H1 (cell line): Measurements from ENCODE around the gene OLFML2A. TPM values are rescaled to one million over a fixed set of nuclear protein-coding genes. Genes with fewer than 3 reads are reported as not detected.

Experiments
- CTCF ChIA-PET: fragments of 300-600 bp; sonication (Branson Sonifier 250); formaldehyde crosslinking; loops from one replicate; lab custom pipeline; 2021; ENCODE audit not compliant: partially characterized antibody; lab: Charles Lee
- POLR2A ChIA-PET: fragments of 300-600 bp; sonication (Branson Sonifier 250); formaldehyde crosslinking; loops from one replicate; lab custom pipeline; 2021; ENCODE audit warnings: inconsistent platforms; ENCODE audit not compliant: partially characterized antibody; lab: Charles Lee
- DNase-seq, 2 experiments: peaks; one replicate each; pipeline versions ENCODE4 v3.0.0 to v3.0.0-alpha.2; 2010 to 2022; ENCODE audit warnings: low spot score in 2 of 2, low read depth in 1 of 2, mixed read lengths in 1 of 2
- FAIRE-seq: peaks from 2 replicates; lab custom pipeline; 2011; peaks lifted over from hg19 to GRCh38; lab: Jason Lieb, UNC
- H2AFZ ChIP-seq: 2 replicates; pipeline ENCODE4 v1.8.1; 2012; ENCODE audit warnings: low read length, inconsistent platforms
- H2AK5ac ChIP-seq: 2 replicates; pipeline ENCODE4 v1.6.1; 2013; ENCODE audit warnings: low read depth, low read length
- H2BK120ac ChIP-seq: replicated peaks from 2 replicates; pipeline ENCODE3; 2013; ENCODE audit warnings: low read depth, low read length, inconsistent platforms
- H2BK12ac ChIP-seq: 2 replicates; pipeline ENCODE4 v1.6.1; 2013; ENCODE audit warnings: low read depth, low read length
- H2BK15ac ChIP-seq: 2 replicates; pipeline ENCODE4 v1.6.1; 2013; ENCODE audit warnings: low read length
- H2BK20ac ChIP-seq: 2 replicates; pipeline ENCODE4 v1.6.1; 2013; ENCODE audit warnings: low read length
- H2BK5ac ChIP-seq: 2 replicates; pipeline ENCODE4 v1.6.1; 2013; ENCODE audit warnings: low read depth, low read length
- H3K14ac ChIP-seq: 2 replicates; pipeline ENCODE4 v1.6.1; 2013; ENCODE audit warnings: inconsistent platforms; ENCODE audit not compliant: insufficient read length
- H3K18ac ChIP-seq: 2 replicates; pipeline ENCODE4 v1.6.1; 2013; ENCODE audit warnings: low read length; ENCODE audit errors: extremely low read depth
- H3K23ac ChIP-seq: 2 replicates; pipeline ENCODE4 v1.6.1; 2013; ENCODE audit warnings: inconsistent platforms; ENCODE audit not compliant: insufficient read length
- H3K23me2 ChIP-seq: 2 replicates; pipeline ENCODE4 v1.6.1; 2013; ENCODE audit warnings: low read depth, low read length
- H3K27ac ChIP-seq: 2 replicates; pipeline ENCODE4 v1.6.1; 2011; ENCODE audit warnings: low read depth, low read length, inconsistent platforms
- H3K27me3 ChIP-seq, 4 experiments: replicated peaks in 1 of 4; 1 replicate in 1 of 4; 2 replicates in 3 of 4; pipeline versions ENCODE4 v1.6.1 to v1.8.1; 2011 to 2013; ENCODE audit warnings: low read length in 3 of 4, mild to moderate bottlenecking in 3 of 4, inconsistent platforms in 2 of 4, mixed read lengths in 2 of 4, moderate library complexity in 1 of 4; ENCODE audit not compliant: control insufficient read depth in 3 of 4, insufficient read depth in 3 of 4; ENCODE audit errors: extremely low read depth in 1 of 4
- H3K36me3 ChIP-seq, 4 experiments: 2 replicates each; pipeline versions ENCODE4 v1.6.1 to v1.8.1; 2011 to 2013; ENCODE audit warnings: mild to moderate bottlenecking in 4 of 4, low read length in 3 of 4, moderate library complexity in 2 of 4, control low read depth in 1 of 4, inconsistent platforms in 1 of 4; ENCODE audit not compliant: insufficient read depth in 4 of 4, control insufficient read depth in 2 of 4
- H3K4ac ChIP-seq: replicated peaks from 2 replicates; pipeline ENCODE3; 2013; ENCODE audit warnings: low read length, low read depth, mixed read lengths, inconsistent platforms; ENCODE audit not compliant: insufficient read length
- H3K4me1 ChIP-seq, 4 experiments: replicated peaks in 1 of 4; 1 replicate in 1 of 4; 2 replicates in 3 of 4; pipeline versions ENCODE4 v1.6.1 to v1.8.1; 2011 to 2013; ENCODE audit warnings: low read length in 3 of 4, inconsistent platforms in 2 of 4, mixed read lengths in 1 of 4; ENCODE audit not compliant: insufficient read depth in 4 of 4, control insufficient read depth in 3 of 4
- H3K4me2 ChIP-seq, 2 experiments: 2 replicates each; pipeline versions ENCODE4 v1.6.1 to v1.8.1; 2011 to 2013; ENCODE audit warnings: low read depth in 2 of 2, low read length in 2 of 2, control low read depth in 1 of 2, inconsistent platforms in 1 of 2, mild to moderate bottlenecking in 1 of 2; ENCODE audit not compliant: insufficient read depth in 1 of 2
- H3K4me3 ChIP-seq, 4 experiments: fragments of 200-600, 300-600 bp in 1 of 4; sonication (generic), shearing (Covaris generic), sonication (Bioruptor Twin) in 1 of 4; 2 replicates each; pipeline versions ENCODE4 v1.5.1 to v1.8.1; 2011 to 2016; ENCODE audit warnings: low read length in 4 of 4, low read depth in 3 of 4, control low read depth in 2 of 4, inconsistent platforms in 2 of 4, mild to moderate bottlenecking in 2 of 4, mixed read lengths in 1 of 4, moderate library complexity in 1 of 4; ENCODE audit not compliant: insufficient read depth in 2 of 4; ENCODE audit errors: extremely low read depth in 1 of 4
- H3K56ac ChIP-seq: replicated peaks from 2 replicates; pipeline ENCODE3; 2013; ENCODE audit warnings: low read depth, mild to moderate bottlenecking, mixed read lengths, low read length, inconsistent platforms; ENCODE audit not compliant: insufficient read length
- H3K79me1 ChIP-seq: 2 replicates; pipeline ENCODE4 v1.6.1; 2013; ENCODE audit warnings: low read depth, low read length, control low read depth
- H3K79me2 ChIP-seq, 2 experiments: 2 replicates each; pipeline versions ENCODE4 v1.6.1 to v1.8.1; 2012 to 2013; ENCODE audit warnings: low read length in 2 of 2, mild to moderate bottlenecking in 2 of 2, inconsistent platforms in 1 of 2; ENCODE audit not compliant: insufficient read depth in 2 of 2, control insufficient read depth in 1 of 2
- H3K9ac ChIP-seq, 4 experiments: replicated peaks in 1 of 4; 1 replicate in 1 of 4; 2 replicates in 3 of 4; pipeline versions ENCODE4 v1.6.1 to v1.8.1; 2011 to 2013; ENCODE audit warnings: low read depth in 3 of 4, low read length in 3 of 4, control low read depth in 2 of 4, mild to moderate bottlenecking in 2 of 4, moderate library complexity in 2 of 4, inconsistent platforms in 1 of 4; ENCODE audit errors: extremely low read depth in 1 of 4
- H3K9me3 ChIP-seq, 2 experiments: 2 replicates each; pipeline versions ENCODE4 v1.6.1 to v1.8.1; 2012 to 2013; ENCODE audit warnings: mild to moderate bottlenecking in 2 of 2, moderate library complexity in 2 of 2, control low read depth in 1 of 2, inconsistent platforms in 1 of 2, low read depth in 1 of 2, low read length in 1 of 2, mixed read lengths in 1 of 2; ENCODE audit not compliant: insufficient read depth in 2 of 2
- H4K20me1 ChIP-seq, 2 experiments: replicated peaks in 1 of 2; 2 replicates each; pipeline versions ENCODE3 to v1.8.1; 2011 to 2013; ENCODE audit warnings: inconsistent platforms in 2 of 2, low read length in 2 of 2, mild to moderate bottlenecking in 1 of 2; ENCODE audit not compliant: insufficient read depth in 2 of 2, control insufficient read depth in 1 of 2
- H4K5ac ChIP-seq: 2 replicates; pipeline ENCODE4 v1.6.1; 2013; ENCODE audit warnings: low read length, low read depth, mixed read lengths, inconsistent platforms; ENCODE audit not compliant: insufficient read length
- H4K8ac ChIP-seq: 2 replicates; pipeline ENCODE4 v1.8.0; 2013; ENCODE audit warnings: mild to moderate bottlenecking, moderate library complexity, low read length, inconsistent platforms; ENCODE audit not compliant: insufficient read depth; ENCODE audit errors: extremely low read depth
- H4K91ac ChIP-seq: replicated peaks from 2 replicates; pipeline ENCODE3; 2013; ENCODE audit warnings: low read length, mixed read lengths, inconsistent platforms; ENCODE audit not compliant: insufficient read length
- CEBPB ChIP-seq: IDR thresholded peaks from 2 replicates; pipeline ENCODE4 v1.6.1; 2012; ENCODE audit warnings: low read depth, low read length
- WGBS, 2 experiments: shearing (Covaris generic) in 1 of 2; methylation state at CpG; one replicate each; pipeline versions ENCODE4 v1.1.6 to v1.1.7; 2013 to 2015; ENCODE audit warnings: low lambda C conversion rate in 2 of 2, mixed read lengths in 2 of 2, inconsistent platforms in 1 of 2, low coverage in 1 of 2, missing lambda C conversion rate in 1 of 2; ENCODE audit not compliant: insufficient replicate concordance in 2 of 2, insufficient coverage in 1 of 2, insufficient read length in 1 of 2; ENCODE audit errors: extremely low coverage in 1 of 2, missing lambda C conversion rate in 1 of 2; 5-methylcytosine and 5-hydroxymethylcytosine counted together
- polyA plus RNA-seq, 7 experiments: library from polyadenylated mRNA; depleted of rRNA in 3 of 7; stranded (reverse) in 5 of 7; unstranded in 2 of 7; fragments of >200 nt in 5 of 7; fragments of 200-250 nt in 2 of 7; gene quantifications; 1 replicate in 5 of 7; 2 replicates in 1 of 7; 4 replicates in 1 of 7; pipeline versions ENCODE4 v1.2.1 to v1.2.3, GENCODE V29; 2011 to 2013; ENCODE audit warnings: missing spikeins in 2 of 7, mixed read lengths in 2 of 7
- total RNA-seq: library from RNA; stranded (reverse); fragmentation: NEBNext Ultra II Directional; extraction: Animal tissue kit (Norgen Biotek cat#: 25700); gene quantifications from 2 replicates; pipeline ENCODE4 v1.2.1, GENCODE V29; 2021

Gene OLFML2A
- total and polyA plus RNA-seq, 2 of the 8 experiments (the other 6 are each of a cell fraction or from before 2014, with no cell fraction given): 7.8 to 11.5 TPM

DNA sequence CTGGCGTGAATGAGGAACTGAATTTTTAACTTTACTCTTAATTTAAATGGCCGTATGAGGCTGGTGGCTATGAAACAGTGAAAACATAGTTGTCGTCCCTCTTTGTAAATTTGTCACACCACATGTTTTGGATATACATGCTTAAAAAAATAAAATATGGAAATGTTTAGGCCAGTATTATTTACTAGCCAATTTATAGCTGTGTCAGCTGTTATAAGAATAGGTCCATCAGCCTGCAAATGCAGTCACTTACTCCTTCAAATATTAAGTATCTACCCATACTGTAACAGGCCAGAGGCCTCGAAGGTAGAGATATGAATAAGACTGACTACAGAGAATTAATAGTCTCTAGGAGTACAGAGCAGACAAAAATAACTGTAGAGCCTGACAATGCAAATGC lies 35.8 kb upstream of the OLFML2A start:
- Histone ChIP-seq H2AK5ac (no peak overlapping the region), H3K23me2 (no peaks in the 10 kb centered on the region), H2BK20ac (no peak overlapping the region), H2AFZ (no peak overlapping the region), H3K14ac (no peak overlapping the region), H3K36me3 (0 out of 8 replicates have a peak, but pooled peaks cover 0 to 2% (median 0%) of the 10 kb centered on the region in 4 experiments), H3K4me2 (no peak overlapping the region), H3K27me3 (no peaks in the 10 kb centered on the region), H3K79me1 (peaks cover 5% of the 10 kb centered on the region), H3K4me1 (peaks cover 0 to 7% (median 0%) of the 10 kb centered on the region in 4 experiments; a peak in 2 of 7 replicates), H2BK15ac (no peak overlapping the region), H2BK120ac (no peak overlapping the region), H4K91ac (no peak overlapping the region), H3K9me3 (no peaks in the 10 kb centered on the region), H3K4me3 (no peak overlapping the region), H3K56ac (no peak overlapping the region), H3K18ac (no peak overlapping the region), H4K5ac (no peak overlapping the region), H2BK5ac (no peak overlapping the region), H2BK12ac (no peak overlapping the region), H4K8ac (no peak overlapping the region), H3K79me2 (peaks cover 0 to 86% of the 10 kb centered on the region in 2 experiments; a peak in 3 of 4 replicates), H4K20me1 (peaks cover 3 to 4% of the 10 kb centered on the region in 2 experiments), H3K9ac (no peak overlapping the region), H3K4ac (no peak overlapping the region), H3K27ac (no peak overlapping the region), H3K23ac (no peak overlapping the region)
- no peak for DNase-seq
- TF ChIP-seq CEBPB: no peak
- FAIRE-seq: no peak
- POLR2A ChIA-PET: interaction anchor here (1.0 to 1.8 kb wide), 2 partner anchors 9 to 21 kb away, joined by 3 to 4 read pairs; no protein-coding TSS in a partner anchor
- WGBS, 2 experiments: 93% methylated on average over 4 of the region's 4 CpGs; no CpG with 5 or more reads in 1 of the 2 experiments
- CTCF ChIA-PET: interaction anchor here (0.7 kb wide), 1 partner anchor 33 kb away, joined by 3 read pairs; no protein-coding TSS in a partner anchor
